Tibial nerve (tissue), 4 donors: Measurements from ENCODE around the gene LPCAT2.

Experiments
- EP300 ChIP-seq, 2 donors: sonication (generic); formaldehyde crosslinking; IDR thresholded peaks; one replicate each; pipeline ENCODE4 v1.6.1; 2017; ENCODE audit warnings: antibody characterized with exemption in 2 of 2, mild to moderate bottlenecking in 1 of 2
- POLR2A ChIP-seq, 2 donors: fragments of 450-650 bp; IDR thresholded peaks; one replicate each; pipeline ENCODE4 v1.6.1; 2017; ENCODE audit warnings: antibody characterized with exemption in 2 of 2, mild to moderate bottlenecking in 2 of 2, moderate library complexity in 2 of 2
- TF ChIP-seq, protein P1 (sequence below), 5 experiments: fragments of 200-600 bp in 3 of 5; fragments of 450-650 bp in 2 of 5; sonication (generic) in 3 of 5; IDR thresholded peaks; one replicate each; pipeline ENCODE4 v1.5.1; 2016 to 2019; ENCODE audit warnings: antibody characterized with exemption in 5 of 5, mild to moderate bottlenecking in 3 of 5, moderate library complexity in 2 of 5

DNA sequence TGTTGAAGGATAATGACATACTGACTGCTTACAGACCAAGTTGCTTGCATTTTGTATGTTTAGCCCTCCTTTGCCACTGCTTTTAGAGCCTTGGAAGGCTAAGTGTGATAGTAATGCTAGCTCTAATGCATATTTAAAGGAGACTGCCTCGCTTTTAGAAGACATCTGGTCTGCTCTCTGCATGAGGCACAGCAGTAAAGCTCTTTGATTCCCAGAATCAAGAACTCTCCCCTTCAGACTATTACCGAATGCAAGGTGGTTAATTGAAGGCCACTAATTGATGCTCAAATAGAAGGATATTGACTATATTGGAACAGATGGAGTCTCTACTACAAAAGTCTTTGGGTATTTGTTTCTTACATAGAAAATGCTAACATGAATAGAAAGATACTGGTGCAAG, 76.8 kb downstream of the LPCAT2 start:
- TF ChIP-seq, protein P1, sequence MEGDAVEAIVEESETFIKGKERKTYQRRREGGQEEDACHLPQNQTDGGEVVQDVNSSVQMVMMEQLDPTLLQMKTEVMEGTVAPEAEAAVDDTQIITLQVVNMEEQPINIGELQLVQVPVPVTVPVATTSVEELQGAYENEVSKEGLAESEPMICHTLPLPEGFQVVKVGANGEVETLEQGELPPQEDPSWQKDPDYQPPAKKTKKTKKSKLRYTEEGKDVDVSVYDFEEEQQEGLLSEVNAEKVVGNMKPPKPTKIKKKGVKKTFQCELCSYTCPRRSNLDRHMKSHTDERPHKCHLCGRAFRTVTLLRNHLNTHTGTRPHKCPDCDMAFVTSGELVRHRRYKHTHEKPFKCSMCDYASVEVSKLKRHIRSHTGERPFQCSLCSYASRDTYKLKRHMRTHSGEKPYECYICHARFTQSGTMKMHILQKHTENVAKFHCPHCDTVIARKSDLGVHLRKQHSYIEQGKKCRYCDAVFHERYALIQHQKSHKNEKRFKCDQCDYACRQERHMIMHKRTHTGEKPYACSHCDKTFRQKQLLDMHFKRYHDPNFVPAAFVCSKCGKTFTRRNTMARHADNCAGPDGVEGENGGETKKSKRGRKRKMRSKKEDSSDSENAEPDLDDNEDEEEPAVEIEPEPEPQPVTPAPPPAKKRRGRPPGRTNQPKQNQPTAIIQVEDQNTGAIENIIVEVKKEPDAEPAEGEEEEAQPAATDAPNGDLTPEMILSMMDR (IDR thresholded peaks at IDR 0.05) = no peak
- TF ChIP-seq POLR2A (IDR thresholded peaks at IDR 0.05) (no peak), EP300 (IDR thresholded peaks at IDR 0.05) (no peak)
